ENCODE measurements around the gene SLC48A1.

DNA sequence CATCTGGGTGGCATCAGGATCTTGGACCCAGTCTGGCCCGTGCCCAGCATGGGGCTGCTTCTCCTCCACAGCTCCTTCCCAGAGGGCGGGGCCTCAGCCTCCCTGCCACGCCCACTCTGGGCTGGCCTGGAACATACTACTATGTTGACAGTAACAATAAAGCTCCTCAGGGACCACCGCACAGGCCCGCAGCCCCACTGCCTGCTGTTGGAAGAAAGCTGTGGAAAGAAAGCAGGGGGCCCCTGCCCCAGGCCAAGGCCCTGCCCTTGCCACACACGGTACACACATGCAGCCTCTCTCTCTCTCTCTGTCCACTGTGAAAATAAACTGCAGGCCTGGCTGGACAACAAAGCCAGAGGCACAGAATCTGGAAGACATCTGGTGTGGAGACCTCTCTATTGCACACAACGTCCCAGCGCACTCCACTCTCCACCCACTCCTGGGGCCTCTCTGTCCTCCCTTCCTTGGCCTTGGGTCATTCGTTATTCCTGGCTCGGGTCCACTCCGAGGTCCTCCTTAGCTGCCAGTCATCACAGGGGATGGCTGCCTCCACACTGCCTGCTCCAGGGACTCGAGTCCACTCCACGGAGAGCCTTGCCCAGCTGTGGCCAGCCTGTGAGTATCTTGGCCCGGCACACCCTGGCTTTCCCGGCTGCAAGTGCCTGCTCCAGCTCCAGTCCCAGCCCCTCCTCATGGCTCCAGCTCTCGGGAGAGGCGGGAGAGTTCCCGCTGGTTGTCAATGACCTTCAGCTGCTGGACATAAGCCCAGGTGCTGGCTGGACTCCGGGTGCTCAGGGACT lies 36.0 kb upstream of the SLC48A1 start:
- TF ChIP-seq PAX8 (IDR thresholded peaks at IDR 0.05): no peak
- TF ChIP-seq, protein P1, sequence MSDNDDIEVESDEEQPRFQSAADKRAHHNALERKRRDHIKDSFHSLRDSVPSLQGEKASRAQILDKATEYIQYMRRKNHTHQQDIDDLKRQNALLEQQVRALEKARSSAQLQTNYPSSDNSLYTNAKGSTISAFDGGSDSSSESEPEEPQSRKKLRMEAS (IDR thresholded peaks at IDR 0.05; ENCODE audit: low read depth, low read length): no peak
